GM08714 (cell line): ENCODE measurements around the gene GNAI2.

Experiments
- H3K4me3 ChIP-seq: fragments of 200-500 bp; sonication (Bioruptor generic); 2 replicates; pipeline ENCODE4 v1.5.1; 2014; ENCODE audit warnings: mild to moderate bottlenecking, low read length, inconsistent platforms
- ZNF274 ChIP-seq: IDR thresholded peaks from 2 replicates; pipeline ENCODE4 v1.6.1; 2012; ENCODE audit warnings: mild to moderate bottlenecking, low read depth, low read length

Gene GNAI2

DNA sequence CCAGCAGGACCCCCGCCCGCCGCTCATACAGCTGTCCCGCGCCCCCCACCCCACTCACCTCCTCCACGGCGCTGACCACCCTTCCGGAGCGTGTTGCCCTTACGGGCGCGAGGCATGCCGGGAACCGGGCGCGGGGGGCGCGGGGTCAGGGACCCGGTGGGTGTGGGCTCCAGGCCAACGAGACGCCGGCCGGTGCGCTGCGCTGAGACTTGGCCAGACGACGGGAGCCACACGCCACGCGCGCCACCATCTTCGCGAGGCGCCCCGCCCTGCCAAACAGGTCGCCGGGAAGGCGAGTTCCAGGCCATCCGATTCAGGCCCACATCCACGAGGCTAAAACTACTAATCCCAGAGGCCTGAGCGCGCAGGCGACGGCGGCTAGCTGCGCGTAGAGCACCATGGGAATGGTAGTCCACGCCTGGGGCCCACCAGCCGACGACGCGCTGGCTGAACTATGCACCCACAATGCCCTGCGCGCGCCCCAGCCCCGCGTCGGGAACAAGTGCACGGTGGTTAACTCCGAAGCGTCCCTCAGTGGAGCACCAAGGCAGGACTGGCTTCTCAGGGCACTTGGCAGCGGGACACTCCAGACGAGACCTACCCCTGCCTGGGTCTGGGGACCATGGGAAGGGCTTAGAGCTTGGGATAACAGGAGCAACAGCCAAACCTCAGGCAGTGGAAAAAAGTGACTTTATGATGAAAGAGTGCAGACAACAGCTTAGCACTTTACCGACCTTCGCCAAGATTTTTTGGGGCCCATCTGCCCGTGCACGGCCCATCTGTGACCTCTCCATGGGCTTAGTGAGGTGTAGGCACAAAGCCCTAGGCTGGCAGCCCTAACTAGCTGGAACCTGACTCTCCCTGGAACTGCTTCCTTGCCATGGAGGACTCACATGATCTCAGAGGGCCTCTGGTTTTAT, 56.4 kb downstream of the GNAI2 start, which contains the start of gene IFRD2:
TSS of gene IFRD2 (minus strand) at position 271 of the 920 bp plus-strand sequence. CDS start at position 116, 155 bp downstream.
- TF ChIP-seq ZNF274: no peak
- peak within 1 kb of the TSS; percentile 94 for H3K4me3 ChIP-seq

DNA sequence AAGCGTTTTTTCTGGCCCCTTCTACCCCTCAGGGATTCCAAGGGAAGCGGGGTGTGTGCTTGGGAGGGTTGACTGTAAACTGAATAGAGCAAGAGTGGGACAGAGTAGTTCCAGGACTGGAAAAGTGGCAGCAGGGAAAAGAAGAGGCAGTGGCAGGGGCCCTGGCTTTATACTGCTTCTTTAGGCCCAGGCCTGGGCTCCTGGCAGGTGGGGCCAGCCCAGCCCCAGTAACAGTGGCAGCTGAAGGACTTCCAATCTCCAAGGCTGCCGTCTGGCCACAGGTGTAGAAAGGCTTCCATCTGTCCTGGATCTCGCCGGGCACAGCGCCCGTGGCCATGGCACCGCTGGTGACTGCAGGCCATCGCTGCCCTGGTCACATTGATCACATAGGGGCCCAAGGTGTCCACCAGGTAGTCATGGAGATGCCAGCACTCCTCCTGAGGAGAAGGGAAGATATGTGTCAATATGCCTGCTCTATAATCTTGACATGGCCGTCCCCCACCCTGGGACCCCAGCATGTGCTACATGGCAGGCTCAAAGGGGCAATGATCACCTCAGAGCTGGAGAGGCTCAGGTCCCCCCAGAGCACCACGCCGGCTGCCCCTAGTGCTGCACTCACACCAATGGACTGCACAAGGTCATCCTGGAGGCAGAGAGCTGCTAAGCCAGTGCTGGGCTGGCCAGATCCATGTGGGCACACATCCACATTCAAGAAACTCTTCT, 57.2 kb downstream of the GNAI2 start:
- no peak for TF ChIP-seq ZNF274
- H3K4me3 ChIP-seq: no peak overlapping the region; the same call in 1 of the 2 replicates

DNA sequence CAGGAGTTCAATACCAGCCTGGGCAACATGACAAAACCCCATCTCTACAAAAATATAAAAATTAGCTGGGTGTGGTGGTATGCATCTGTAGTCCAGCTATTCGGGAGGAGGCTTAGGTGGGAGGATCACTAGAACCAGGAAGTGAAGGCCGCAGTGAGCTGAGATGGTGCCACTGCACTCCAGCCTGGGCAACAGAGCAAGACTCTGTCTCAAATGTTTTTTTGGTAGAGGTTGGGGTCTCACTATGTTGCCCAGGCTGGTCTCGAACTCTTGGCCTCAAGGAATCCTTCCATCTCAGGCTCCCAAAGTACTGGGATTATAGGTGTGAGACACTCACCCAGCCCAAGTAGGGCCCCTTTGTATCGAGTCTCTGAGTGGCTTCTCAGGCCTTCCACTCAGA, 58.1 kb downstream of the GNAI2 start:
- no peak for TF ChIP-seq ZNF274
- H3K4me3 ChIP-seq: no peak overlapping the region

DNA sequence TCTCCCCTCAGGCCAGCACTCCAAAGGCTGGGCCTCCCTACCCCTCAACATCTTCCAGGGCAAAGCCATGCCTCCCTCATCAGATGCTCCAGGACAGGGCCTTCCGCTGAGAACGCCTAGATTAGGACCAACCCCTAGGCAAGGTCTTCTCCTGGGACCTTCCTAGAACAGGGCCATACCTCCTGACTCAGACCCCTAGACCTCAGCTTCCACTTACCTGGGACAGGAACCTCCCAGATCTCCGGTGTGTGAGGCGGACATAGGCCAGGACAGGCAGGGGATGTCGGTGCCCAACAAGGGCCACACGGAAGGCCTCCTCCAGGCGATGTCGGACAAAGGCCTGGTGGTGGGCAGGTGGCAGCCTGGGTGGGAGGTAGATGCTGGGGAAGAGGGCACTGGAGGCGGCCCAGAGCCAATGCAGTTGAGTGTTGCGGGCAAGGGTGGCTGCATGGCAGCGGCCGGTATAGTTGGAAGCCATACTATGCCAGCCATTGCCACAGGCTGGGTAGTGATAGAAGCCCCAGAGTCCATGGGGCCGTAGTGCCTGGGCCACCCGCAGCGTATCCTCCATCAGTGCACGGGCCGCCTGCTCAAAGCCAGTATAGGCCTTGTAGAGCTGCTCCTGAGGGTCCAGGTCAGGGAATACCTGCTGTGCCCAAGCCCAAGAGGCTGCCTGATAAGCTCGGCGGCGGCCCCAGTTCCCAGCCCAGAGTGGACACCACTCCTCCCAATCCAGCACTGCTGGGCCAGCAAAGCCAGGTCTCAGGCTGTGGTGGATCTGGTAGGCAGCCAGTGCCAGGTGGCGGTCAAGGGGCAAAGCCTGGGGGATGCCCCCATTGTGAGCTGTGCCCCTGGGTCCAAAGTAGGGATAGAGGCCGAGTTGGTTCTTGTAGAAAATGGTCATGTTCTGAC, 58.7 kb downstream of the GNAI2 start:
- no peak overlapping the region for H3K4me3 ChIP-seq
- no peak for TF ChIP-seq ZNF274

DNA sequence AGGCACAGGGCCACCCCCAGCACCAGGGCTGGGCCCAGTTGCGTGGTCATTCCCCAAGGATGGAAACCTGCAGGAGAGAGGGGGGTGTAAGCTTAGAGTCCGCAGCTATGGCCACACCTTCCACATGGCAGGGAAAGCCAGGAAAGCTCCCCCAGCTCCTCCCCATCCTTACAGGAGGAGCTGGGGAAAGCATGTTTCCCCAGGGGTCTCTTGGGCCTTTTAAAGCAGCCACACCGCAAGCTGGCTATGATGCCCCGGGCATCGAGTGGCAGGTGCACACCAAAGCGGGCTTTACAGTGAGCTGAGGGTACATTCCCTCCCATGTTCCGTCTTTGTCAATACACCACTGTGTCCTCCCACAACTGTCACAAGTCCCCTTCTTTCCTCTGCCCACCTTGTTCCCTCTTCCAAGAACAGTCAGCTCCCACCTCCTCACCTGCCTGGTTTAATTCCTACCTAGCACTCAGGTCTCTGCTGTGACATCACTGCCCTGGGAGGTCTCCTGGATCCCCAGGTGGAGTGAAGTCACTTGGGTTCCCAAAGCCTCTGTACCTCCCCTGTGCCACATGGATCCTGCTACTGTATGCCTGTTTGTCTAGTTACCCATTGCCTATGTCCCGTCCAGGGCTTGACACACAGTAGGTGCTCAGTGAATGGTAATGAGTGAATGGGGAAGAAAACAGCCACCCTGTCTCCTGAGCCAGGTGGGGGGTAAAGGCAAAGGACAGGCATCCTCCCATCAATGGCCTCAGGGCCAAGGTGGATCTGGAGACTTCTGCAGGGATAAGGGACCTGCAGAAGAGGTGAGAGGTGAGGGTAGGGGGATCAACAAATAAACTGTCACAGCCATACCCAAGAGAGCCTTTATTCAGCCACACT, 59.8 kb downstream of the GNAI2 start:
- no peak for TF ChIP-seq ZNF274

DNA sequence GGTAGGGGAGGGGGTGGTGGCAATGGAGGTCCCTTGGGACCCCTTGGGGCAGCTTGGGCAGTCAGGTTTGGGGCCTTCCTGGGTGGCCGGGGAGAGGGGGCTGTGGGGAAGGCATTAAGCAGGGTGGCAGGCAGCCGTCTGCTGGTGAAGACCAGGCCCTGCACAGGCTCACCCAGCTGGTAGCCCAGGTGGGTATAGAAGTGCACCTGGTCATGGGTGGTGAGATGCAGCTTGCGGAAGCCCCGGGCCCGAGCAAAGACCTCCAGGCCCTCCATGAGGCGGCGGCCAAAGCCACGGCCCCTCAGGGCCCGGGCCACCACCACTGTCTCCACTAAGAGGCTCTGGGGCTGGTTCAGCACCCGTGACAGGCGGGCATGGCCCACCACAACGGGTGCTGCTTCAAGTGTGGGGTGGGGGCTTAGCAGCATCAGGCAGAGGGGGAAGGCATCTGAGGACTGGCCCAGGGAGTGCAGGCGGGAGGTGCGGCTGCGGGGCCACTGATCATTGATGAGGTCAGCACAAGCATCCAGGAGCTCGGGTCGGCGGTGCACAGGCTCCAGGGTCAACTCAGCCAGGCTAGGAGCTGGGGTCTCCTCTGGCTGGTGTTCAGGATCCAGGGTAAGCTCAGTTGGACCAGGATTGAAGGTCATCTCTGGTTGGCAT, 60.8 kb downstream of the GNAI2 start:
- no peak overlapping the region for H3K4me3 ChIP-seq
- no peak for TF ChIP-seq ZNF274

More for the DNA sequence above, 59.8 kb downstream of the GNAI2 start:
- H3K4me3 ChIP-seq: no peak overlapping the region

DNA sequence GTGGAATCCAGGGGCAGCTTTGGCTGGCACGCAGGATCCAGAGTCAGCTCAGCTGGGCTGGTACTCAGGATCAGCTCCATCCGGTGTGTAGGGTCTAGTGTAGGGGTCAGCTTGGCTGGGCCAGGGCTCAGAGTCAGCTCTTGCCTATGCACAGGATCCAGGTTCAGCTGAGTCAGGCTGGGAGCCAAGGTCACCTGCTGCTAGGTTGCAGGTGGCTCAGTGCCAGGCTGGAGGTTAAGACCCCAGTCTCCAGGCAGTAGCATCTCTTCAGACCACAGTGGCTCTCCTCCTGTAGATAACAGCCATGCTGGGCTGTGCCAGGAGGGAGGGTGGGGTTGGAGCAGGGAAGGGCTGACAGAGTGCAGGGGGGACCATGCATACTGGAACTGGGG, 61.4 kb downstream of the GNAI2 start:
- TF ChIP-seq ZNF274: no peak
- no peak overlapping the region for H3K4me3 ChIP-seq

DNA sequence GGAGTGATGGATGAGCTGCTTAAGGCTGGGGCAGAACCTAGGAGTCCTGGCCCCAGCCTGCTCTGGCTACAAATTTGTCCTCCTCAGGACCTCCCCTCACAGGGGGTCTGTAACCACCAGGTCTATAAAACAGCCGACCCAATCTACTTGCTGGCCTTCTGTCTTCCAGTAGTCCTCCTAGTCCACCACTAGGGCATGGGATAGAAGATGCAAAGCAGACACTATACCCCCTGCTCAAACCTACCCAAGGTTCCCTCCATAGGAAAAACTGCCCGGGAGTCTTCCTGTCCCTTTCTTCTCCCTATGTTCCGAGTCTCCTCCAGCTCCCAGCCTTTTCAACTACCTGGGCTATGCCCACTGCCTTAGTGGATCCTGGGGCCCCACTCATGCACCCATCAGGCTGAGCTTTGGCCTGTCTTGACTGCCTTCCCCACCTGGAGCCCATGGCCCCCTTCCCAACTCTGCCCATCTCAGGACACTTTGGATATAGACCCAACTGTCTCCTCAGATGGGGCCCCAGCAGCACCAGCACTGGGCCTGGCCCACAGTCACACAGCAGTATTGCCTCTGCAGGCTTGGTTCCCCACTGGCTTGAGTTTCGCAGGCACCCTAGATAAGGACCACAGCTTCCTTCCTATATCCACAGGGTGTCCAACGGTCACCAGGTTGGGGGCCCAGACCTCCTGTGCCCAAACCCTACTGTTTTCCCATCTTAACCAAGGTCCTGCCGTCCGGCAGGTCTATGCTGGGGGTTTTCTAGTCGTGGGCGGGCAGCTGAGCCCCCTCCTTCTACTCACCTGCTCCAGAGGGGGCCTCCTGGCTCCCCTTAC, 62.1 kb downstream of the GNAI2 start:
- TF ChIP-seq ZNF274: no peak
- H3K4me3 ChIP-seq: peak overlapping the region; percentile 69; the same call in 1 of the 2 replicates

DNA sequence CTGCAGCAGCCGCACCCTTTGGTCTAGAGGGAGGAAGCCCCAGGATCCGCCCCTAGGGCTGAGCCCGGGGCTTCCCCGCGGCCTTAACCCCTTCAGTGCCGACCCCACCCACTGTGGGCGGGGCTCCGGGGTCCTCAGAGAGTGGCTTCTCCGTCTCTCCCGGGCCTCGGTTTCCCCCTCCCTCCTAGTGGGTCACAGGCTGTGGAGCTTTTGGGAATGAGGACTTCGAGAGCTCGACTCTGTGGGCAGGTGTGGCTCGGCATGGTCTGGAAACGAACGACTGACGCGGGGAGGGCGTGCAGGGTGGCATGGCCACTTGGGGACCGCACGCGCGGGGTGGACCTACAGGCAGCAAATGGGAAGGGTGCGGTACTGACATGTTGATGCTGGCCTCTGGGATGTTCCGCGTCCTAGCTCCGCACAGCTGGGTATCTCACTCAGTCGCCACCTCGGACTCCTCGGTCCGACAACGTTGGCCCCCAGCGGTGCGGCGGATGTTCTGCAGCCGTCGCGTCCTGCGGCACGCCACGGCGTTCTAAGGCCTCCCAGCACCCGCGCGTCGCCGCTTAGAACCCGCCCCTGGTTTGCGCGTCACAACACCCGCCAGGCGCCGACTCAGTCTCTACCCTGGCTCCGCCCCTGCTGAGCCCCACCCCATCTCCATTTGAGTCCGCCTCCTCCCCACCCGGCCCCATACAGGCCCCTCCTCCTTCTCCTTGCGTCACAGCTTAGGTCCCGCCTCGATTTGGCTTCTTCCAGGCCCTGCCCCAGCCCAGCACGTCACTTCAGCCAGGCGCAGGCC, 63.0 kb downstream of the GNAI2 start, which contains the start of the genes HYAL3 and NAA80:
TSS of gene HYAL3 (minus strand) at position 570 of the 802 bp plus-strand sequence. CDS start 3,803 bp downstream, outside the sequence.
TSS of gene NAA80 (minus strand) at position 570 of the 802 bp plus-strand sequence. CDS start 1,942 bp downstream, outside the sequence.
- no peak for TF ChIP-seq ZNF274

DNA sequence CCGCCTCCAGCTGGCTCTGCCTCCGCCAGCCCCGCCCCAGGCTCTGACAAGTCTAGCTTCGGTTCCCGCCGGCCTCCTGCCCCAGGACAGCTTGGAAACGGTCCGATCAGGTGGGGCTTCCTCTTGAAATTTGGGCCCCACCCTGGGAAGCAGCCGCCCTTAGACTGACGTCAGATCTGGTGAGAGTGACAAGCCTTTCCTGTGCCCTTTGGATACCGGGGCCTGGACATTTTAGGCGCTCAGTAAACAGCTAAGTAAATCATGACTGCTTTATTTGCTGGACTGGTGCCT, 63.6 kb downstream of the GNAI2 start:
- no peak for TF ChIP-seq ZNF274
- H3K4me3 ChIP-seq: peak overlapping the region; percentile 53; the same call in 1 of the 2 replicates

More for the DNA sequence above, 63.0 kb downstream of the GNAI2 start, which contains the start of the genes HYAL3 and NAA80:
- H3K4me3 ChIP-seq: peak within 1 kb of the TSS; percentile 69
